ENCODE data around the gene LCP2.
A peak's percentile ranks its signal among the peaks of the same experiment; 100 is the strongest.

LCP2 gene

GRCh38 chr5:170319301-170319700 is 21.7 kb upstream of the LCP2 start:
- no peak for DNase-seq
- intact Hi-C loops (cut with DNase I) = no loop called here

GRCh38 chr5:170317499-170317898 is 19.9 kb upstream of the LCP2 start:
- no peak for DNase-seq
- intact Hi-C loops (cut with DNase I) = no loop called here

DNA sequence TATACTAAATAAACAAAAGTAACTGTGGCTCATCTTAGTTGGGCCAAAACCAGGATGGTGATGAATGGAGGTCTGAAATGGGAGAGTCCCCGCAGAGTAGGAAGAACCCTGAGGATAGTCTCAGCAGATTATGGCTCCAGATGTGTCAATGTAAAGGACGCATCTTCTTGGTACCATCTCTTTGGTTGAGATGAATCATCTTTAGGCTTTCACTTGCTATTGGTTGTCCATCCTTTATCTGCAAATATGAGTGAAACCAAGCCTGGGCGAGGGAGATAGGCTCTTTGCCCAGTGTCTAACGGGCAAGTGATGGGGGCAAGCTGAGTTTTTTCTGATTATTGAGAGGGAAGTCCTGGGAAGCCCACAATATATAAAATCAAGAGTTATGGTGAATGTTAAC is 19.4 kb upstream of the LCP2 start:
- intact Hi-C loops (cut with DNase I) = no loop called here
- no peak for DNase-seq

- intact Hi-C loops (cut with DNase I) = no loop called here
- DNase-seq = peak; percentile 45 to 93 (median 84)
Measured at GRCh38 chr5:170315154-170315553, 17.6 kb upstream of the LCP2 start.

DNA sequence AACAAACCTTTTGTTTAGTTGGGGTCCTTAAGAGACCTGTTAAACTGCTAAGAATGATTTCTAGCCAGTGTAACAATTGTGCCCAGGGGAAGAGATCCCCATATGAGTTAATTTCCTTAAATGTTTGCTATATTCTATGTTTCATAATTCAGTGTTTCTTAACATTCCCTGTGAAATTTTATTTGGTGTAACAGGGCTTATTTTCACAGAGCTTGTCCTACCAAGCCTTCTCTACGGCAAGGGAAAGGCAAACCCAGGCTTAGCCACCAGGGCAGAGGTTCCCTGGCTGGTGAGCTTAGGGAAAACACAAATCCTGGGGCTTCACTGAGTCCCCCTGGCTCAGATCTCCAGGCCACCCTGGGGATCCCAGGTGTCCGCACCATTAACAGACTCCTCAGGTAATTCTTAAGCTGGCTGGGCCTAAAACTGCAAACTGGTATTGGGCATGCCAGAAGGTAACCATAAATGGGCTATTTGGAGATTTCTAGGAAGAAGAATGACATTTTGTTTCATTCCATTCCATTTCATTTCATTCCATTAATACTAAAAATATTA is 17.0 kb upstream of the LCP2 start:
- intact Hi-C loops (cut with DNase I) = no loop called here
- DNase-seq = no peak

DNA sequence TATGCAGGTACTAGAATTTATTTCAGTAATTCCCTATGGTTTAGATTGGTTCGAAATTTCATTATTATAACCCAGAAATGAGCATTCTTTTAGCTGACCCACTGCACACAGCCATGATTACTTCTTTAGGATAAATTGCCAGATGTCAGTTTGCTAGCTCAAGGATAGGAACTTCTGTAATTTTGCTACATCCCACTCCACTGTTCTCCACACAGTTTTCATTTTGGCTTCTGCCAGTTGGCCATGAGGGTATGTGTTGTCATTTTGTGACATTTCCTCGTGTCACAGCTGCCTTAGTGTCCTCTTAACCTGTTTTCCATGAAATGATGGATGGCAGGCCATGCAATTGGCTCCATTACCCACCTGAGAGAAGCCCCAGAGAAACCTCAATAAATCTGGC is 16.2 kb upstream of the LCP2 start:
- intact Hi-C loops (cut with DNase I) = no loop called here
- DNase-seq = no peak

DNA sequence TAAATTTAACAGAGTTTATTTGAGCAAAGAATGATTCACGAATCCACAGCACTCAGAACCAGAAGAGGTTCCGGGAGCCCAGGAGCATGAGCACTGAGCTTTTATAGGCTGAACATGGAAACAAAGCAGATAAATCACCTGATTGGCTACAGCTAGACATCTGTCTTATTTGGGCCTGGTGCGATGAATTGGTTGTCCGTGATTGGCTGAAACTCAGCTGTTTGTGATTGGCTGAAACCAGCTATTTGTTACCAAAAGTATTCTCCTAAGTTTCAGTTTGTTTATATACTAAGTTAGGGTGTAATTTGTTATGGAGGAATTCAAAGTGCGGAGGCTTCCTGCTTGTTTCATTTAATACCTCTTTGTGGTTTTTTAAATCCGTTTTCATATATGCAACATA is 15.8 kb upstream of the LCP2 start:
- intact Hi-C loops (cut with DNase I) = no loop called here
- DNase-seq = no peak

DNA sequence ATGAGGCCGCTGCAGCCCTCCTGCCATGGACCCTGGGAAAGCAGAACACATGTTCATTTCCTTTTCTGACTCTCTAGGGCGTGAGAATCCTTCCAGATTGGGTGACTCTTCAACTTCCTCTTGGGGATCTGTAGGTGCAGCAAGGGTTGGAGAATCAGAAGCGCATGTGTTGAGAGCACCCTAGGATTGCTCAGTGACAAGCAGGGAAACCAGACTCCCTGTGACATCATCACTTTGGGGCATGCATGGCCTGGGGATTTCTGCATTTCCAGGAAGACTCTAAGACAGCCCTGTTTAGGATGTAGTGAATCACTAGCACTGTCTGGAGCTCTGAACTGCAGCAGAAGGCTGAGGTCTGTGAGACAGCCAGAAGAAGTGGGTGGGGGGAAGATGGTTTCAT is 15.1 kb upstream of the LCP2 start:
- DNase-seq = peak in 2 of 42 donors; percentile 38 to 43
- intact Hi-C loops (cut with DNase I) = no loop called here

DNA sequence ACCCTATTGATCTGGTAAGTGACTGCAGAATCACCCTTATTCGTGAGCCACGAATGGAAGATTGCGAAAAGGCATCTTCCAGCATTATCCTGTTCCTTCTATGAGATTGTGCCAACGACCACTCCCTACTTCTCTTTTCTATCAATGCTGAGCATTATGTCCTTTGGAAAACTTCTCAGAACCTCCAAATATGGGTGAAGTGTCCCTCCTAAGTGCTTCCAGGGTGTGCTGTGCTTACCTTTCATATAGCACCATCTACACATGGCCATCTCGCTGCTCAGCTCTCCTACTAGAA is 14.7 kb upstream of the LCP2 start:
- intact Hi-C loops (cut with DNase I) = no loop called here
- no peak for DNase-seq

- intact Hi-C loops (cut with DNase I) = no loop called here
- DNase-seq = no peak
Measured at GRCh38 chr5:170311511-170312300, 14.1 kb upstream of the LCP2 start.

DNA sequence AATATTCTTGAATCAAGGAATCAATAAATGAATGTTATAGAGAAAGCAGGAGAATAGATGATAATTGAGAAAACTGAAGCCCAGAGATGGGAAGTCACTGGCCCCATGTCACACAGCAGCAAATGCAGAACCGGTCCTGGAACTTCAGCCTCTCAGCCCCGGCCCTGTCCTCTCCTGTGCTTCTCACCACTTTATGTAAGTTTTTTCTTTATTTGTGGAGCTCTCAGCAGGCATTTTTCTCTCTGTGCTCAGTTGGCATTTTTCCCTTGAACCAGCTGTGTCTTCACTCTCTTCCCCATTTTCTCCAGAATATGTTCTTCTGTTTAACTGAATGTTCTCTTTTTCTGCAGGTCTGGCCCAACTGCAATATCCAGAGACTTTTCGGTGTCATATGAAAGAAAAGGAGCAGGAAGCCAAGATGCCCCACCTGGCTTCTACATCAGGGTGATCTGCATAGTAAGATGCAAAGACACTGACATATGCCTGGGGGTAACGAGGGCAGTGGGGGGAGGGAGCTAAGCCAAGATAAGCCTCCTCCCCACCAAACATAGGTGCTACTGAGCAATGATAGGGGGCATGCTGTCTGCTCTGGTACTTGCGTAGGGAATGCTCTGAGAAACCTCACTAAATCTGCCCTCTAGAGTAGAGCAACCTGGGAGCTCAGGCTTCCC is 12.8 kb upstream of the LCP2 start:
- intact Hi-C loops (cut with DNase I) = no loop called here
- no peak for DNase-seq

DNA sequence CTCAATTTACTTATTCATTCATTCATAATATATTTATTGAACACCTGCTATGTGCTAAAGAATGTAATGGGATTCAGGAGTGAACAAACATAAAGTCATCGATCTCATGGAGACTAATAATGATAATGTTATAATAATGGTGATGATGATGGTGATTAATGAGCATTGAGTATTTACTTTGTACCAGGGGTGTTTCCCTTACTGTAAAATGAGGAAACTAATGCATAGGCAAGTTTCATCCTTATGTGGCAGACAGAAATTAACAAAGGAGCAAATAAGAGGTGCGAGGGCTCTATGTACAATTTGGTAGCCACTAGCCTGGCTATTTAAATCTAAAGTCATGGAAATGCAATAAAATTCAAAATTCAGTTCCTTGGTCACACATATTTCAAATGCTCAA is 11.1 kb upstream of the LCP2 start:
- DNase-seq = no peak
- intact Hi-C loops (cut with DNase I) = no loop called here

DNA sequence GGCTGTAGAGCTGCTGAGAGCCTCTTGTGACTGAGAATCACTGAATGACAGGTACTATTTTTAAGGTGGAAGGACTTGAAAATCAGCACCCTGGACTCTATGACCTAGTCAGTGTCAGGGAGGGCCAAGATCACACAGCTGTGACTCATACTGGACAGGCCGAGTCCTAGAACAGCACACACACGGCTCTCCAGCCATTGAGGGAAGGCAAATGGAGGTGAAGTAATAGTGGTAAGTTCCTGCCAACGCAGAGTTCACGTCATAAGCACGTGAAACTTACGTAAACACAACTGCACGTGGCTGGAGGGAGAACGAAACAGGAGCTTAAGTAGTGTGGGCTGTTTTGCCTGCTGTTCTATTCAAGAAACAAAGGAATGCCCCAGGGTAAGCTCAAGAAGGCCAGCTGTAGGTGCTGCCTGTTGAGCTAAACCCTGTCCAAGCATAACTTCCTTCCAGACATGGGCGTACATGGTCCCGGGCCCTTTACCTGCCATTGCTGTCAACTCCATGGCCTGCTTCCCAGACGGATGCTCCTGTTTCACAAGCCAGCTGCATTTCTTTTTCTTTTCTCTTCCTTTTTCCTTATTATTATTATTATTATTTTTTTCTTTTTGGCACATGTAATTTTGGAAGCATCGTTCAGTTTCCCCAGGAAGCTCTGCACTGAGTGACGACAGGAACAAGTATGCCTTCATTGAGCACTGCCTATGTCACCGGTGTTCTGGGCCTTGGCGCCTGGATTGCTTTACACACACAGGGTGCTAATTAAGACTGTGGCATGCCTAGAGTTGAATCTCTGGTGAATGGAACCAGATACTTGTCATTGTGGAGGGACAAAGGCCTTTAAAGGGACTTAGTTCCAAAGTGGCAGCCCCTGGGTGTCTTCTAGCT is 10.2 kb upstream of the LCP2 start:
- DNase-seq = peak in 8 of 42 donors; percentile 16 to 68 (median 38)
- intact Hi-C loops (cut with DNase I) = no loop called here

DNA sequence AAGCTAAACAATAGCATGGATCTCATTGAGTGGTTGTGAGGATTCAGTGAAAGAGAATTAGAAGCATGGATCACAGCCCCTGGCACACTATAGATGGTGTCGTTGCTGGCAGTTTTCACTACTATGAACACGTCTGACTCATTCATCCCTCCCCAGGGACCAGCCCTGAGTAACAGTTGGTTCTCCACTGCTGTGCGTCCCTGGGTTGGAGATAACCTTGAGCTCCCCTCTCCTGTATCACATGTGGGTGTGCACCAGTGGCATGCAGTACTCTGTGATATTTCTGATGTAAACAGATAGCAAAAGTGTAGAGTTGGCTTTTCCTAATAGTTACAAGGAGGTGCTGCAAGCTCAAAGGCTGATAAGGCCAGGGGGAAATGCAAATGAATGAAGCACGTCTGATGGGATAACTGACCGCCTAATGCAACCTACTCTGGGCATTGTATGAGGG is 8.8 kb upstream of the LCP2 start:
- no peak for DNase-seq
- intact Hi-C loops (cut with DNase I) = no loop called here

DNA sequence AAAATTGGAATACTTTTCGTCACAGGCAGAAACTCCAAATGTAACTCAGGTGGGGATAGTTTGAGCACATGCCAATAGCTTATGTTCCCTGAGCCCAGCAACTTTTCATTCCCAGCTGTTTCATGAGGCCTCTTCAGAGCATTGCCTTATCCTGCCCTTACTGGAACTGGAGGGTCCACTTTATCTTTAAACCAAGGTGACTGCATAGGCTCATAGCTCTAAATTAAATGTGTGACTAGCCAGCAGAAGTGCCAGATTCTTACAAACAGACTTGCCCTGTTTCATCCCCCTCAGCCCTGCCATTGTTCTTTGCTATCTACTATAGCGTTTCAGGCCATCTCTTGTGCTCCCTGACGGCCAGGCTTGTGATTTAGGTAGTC is 8.1 kb upstream of the LCP2 start:
- intact Hi-C loops (cut with DNase I) = no loop called here
- DNase-seq = no peak

- DNase-seq = no peak
- intact Hi-C loops (cut with DNase I) = no loop called here
Measured at GRCh38 chr5:170305016-170305645, 7.6 kb upstream of the LCP2 start.

- intact Hi-C loops (cut with DNase I) = no loop called here
- DNase-seq = no peak
Measured at GRCh38 chr5:170303549-170303948, 6.0 kb upstream of the LCP2 start.

DNA sequence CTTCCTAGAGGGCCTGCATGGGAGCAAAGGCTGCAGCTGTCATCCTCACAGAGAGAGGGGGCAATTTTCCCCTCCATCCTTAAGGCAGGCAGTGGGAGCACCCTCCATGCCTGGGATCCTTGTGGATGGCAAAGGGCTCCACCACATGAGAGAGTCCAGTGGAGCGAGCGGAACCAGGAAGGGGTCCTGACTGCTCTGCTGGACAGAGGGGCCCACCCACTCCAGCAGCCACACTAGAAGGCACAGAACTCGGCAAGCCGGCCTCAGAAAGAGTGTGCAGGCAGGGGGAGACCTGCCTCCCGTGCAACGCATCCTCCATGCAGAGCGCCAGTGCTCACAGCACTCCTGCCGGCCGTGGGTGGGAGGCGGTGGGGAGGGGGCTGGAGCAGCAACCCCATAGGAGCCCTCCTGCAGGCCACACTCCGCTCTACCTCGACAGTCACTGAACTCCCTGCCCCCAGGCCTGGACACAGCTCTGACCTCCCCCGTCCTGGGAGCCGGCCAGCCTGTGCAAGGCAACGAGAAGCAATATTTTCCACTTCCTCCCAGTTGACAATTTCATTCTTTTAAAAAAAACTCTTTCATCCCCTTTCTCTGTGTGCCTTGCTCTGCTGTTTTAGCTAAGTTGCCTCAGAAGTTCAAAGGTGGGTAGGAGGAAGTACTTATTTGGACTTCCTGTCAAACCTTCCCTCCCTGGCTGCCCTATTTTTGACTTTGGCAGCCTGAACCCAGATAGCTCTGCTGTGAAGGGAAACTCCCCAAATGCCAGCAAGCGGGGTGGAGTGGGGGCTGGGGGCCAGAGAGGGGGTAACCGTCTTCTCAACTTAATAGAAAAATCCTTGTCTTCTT is 5.3 kb upstream of the LCP2 start:
- intact Hi-C loops (cut with DNase I) = no loop called here
- peak in 14 of 42 donors; percentile 16 to 65 (median 30) for DNase-seq
